SK-N-SH (cell line): Measurements from ENCODE around the gene SCN4A. TPM values are rescaled to one million over a fixed set of nuclear protein-coding genes. Genes with fewer than 3 reads are reported as not detected.

ENCODE experiments used
- CTCF ChIA-PET: fragments of 300-600, 350-600 bp; formaldehyde crosslinking; extraction: SDS; loops from one replicate; lab custom pipeline; 2021; lab: Yijun Ruan, JAX
- POLR2A ChIA-PET: fragments of 350-600 bp; sonication (Branson Sonifier 250); formaldehyde crosslinking; extraction: SDS; loops from one replicate; lab custom pipeline; 2020; ENCODE audit warnings: antibody characterized with exemption, inconsistent platforms; lab: Yijun Ruan, JAX
- DNase-seq: peaks from one replicate; pipeline ENCODE4 v3.0.0; 2012
- H2AFZ ChIP-seq: fragments of 200-600 bp; sonication (generic); 2 replicates; pipeline ENCODE4 v1.8.1; 2016; ENCODE audit warnings: antibody characterized with exemption, mild to moderate bottlenecking, low read depth
- H3F3A ChIP-seq: fragments of 200-600 bp; sonication (generic); replicated peaks from 2 replicates; pipeline ENCODE3; 2016; ENCODE audit warnings: antibody characterized with exemption, mild to moderate bottlenecking; ENCODE audit not compliant: insufficient read depth
- H3K27ac ChIP-seq, 2 experiments: fragments of 200-500 bp in 1 of 2; fragments of 200-600 bp in 1 of 2; sonication (Bioruptor generic) in 1 of 2; sonication (generic), shearing (Covaris generic) in 1 of 2; 2 replicates each; pipeline versions ENCODE4 v1.5.1 to v1.6.1; 2014 to 2016; ENCODE audit warnings: low read depth in 2 of 2, inconsistent platforms in 1 of 2, low read length in 1 of 2, mild to moderate bottlenecking in 1 of 2, mixed read lengths in 1 of 2
- H3K27me3 ChIP-seq: fragments of 200-600 bp; sonication (generic), shearing (Covaris generic); 2 replicates; pipeline ENCODE4 v1.6.1; 2016; ENCODE audit warnings: mixed run types; ENCODE audit not compliant: insufficient read depth
- H3K36me3 ChIP-seq, 2 experiments: fragments of 200-500 bp in 1 of 2; fragments of 200-600 bp in 1 of 2; sonication (Bioruptor generic) in 1 of 2; sonication (generic) in 1 of 2; replicated peaks in 1 of 2; 2 replicates each; pipeline versions ENCODE3 to v1.5.1; 2014 to 2016; ENCODE audit warnings: low read length in 1 of 2, mild to moderate bottlenecking in 1 of 2; ENCODE audit not compliant: insufficient read depth in 2 of 2, control insufficient read depth in 1 of 2
- H3K4me1 ChIP-seq, 2 experiments: fragments of 200-500 bp in 1 of 2; fragments of 200-600 bp in 1 of 2; sonication (Bioruptor generic) in 1 of 2; sonication (generic), shearing (Covaris generic) in 1 of 2; 2 replicates each; pipeline versions ENCODE4 v1.5.1 to v1.6.1; 2014 to 2016; ENCODE audit warnings: low read depth in 1 of 2, low read length in 1 of 2, mixed run types in 1 of 2; ENCODE audit not compliant: insufficient read depth in 2 of 2, control insufficient read depth in 1 of 2
- H3K4me2 ChIP-seq: fragments of 200-600 bp; sonication (generic), shearing (Covaris generic); 2 replicates; pipeline ENCODE4 v1.6.1; 2017; ENCODE audit warnings: mixed run types
- H3K4me3 ChIP-seq, 2 experiments: fragments of 200-500 bp in 1 of 2; fragments of 200-600 bp in 1 of 2; sonication (Bioruptor generic) in 1 of 2; sonication (generic), shearing (Covaris generic) in 1 of 2; 2 replicates each; pipeline versions ENCODE4 v1.5.1 to v1.8.1; 2014 to 2016; ENCODE audit warnings: low read depth in 2 of 2, inconsistent platforms in 1 of 2, low read length in 1 of 2, mild to moderate bottlenecking in 1 of 2, mixed read lengths in 1 of 2, moderate library complexity in 1 of 2
- H3K79me2 ChIP-seq: fragments of 200-600 bp; sonication (generic); 2 replicates; pipeline ENCODE4 v1.8.1; 2017; ENCODE audit warnings: mild to moderate bottlenecking; ENCODE audit not compliant: insufficient read depth
- H3K9ac ChIP-seq: fragments of 200-600 bp; sonication (generic); 2 replicates; pipeline ENCODE4 v1.6.1; 2017; ENCODE audit warnings: mixed run types
- H3K9me2 ChIP-seq: fragments of 200-600 bp; sonication (generic); 2 replicates; pipeline ENCODE4 v1.6.1; 2017; ENCODE audit warnings: mixed run types
- H3K9me3 ChIP-seq: fragments of 200-600 bp; sonication (generic); 2 replicates; pipeline ENCODE4 v1.6.1; 2017; ENCODE audit warnings: mixed run types, mild to moderate bottlenecking, moderate library complexity
- H4K20me1 ChIP-seq: fragments of 200-600 bp; sonication (generic); 2 replicates; pipeline ENCODE4 v1.6.1; 2017; ENCODE audit warnings: mild to moderate bottlenecking, mixed run types; ENCODE audit not compliant: insufficient read depth
- CTCF ChIP-seq: fragments of 200-600 bp; sonication (generic); IDR thresholded peaks from 2 replicates; pipeline ENCODE4 v1.6.1; 2017; ENCODE audit warnings: antibody characterized with exemption, mild to moderate bottlenecking, moderate library complexity
- EP300 ChIP-seq, 2 experiments: IDR thresholded peaks; 2 replicates each; pipeline versions ENCODE4 v1.4.0 to v1.6.1; 2012; ENCODE audit warnings: borderline replicate concordance in 1 of 2, low read depth in 1 of 2, low read length in 1 of 2
- FOXJ3 ChIP-seq: sonication (generic); formaldehyde crosslinking; IDR thresholded peaks from 2 replicates; pipeline ENCODE4 v1.5.1; 2020; ENCODE audit warnings: mild to moderate bottlenecking, missing genetic modification reagents
- FOXM1 ChIP-seq: IDR thresholded peaks from 2 replicates; pipeline ENCODE4 v1.4.0; 2012; ENCODE audit warnings: low read depth, mild to moderate bottlenecking
- GATA2 ChIP-seq: sonication (generic); formaldehyde crosslinking; IDR thresholded peaks from 2 replicates; pipeline ENCODE4 v1.5.0; 2020; ENCODE audit warnings: mild to moderate bottlenecking, missing genetic modification reagents
- NRF1 ChIP-seq: IDR thresholded peaks from 2 replicates; pipeline ENCODE4 v1.6.1; 2012; ENCODE audit warnings: low read depth, mild to moderate bottlenecking, low read length
- RAD21 ChIP-seq: IDR thresholded peaks from 2 replicates; pipeline ENCODE4 v1.6.1; 2012; ENCODE audit warnings: mild to moderate bottlenecking, low read length
- YY1 ChIP-seq: IDR thresholded peaks from 2 replicates; pipeline ENCODE4 v1.4.0; 2012; ENCODE audit warnings: low read depth, mild to moderate bottlenecking
- WGBS: methylation state at CpG from one replicate; pipeline ENCODE4 v1.1.6; 2017; ENCODE audit warnings: low lambda C conversion rate; 5-methylcytosine and 5-hydroxymethylcytosine counted together
- polyA plus RNA-seq, 3 experiments: library from polyadenylated mRNA; depleted of rRNA; stranded (reverse); fragments of >200 nt; gene quantifications; 2 replicates each; pipeline ENCODE4 v1.2.3, GENCODE V29; 2012

Gene SCN4A
- polyA plus RNA-seq, 1 of the 3 experiments (the other 2 are of a cell fraction): not detected

DNA sequence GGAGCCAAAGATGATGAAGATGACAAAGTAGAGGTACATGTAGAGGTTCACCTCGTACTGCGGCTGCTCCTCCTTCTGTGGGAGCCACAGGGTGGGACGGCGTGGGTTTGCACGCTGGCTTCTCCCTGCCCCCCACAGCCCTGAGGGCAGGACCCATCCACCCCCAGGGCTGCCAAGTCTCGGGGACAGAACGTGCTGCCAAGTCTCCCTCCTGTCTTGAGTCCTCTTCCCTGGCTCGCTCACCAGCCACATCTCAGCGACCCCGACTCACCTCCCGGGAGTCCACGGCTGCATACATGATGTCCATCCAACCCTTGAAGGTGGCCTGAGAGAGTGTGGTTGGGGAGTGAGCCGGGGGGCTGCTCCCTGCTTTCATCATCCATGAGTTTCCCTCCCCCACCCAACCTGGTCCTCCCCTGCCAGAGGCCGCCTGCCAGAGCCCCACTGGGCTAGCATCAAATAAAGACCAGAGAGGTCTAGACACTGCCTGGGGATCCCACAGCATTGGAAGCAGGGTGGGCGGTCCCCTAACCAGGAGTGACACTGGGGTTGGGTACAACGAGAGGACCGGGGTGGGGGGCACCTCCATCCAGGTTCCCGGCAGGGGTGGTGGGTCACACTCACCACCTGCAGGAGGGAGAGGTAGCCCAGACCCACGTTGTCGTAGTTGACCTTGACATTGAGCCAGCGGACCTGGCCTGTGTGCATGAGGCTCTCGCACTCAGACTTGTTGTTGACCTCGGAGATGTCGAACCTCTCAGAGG lies 27.8 kb downstream of the SCN4A start:
- no peaks in the 10 kb centered on the region for H3K9me3 ChIP-seq
- TF ChIP-seq EP300 (IDR thresholded peaks at IDR 0.05; ENCODE audit: borderline replicate concordance in 1 of 2, low read depth in 1 of 2, low read length in 1 of 2) (no peak), RAD21 (no peak), YY1 (no peak), NRF1 (no peak), GATA2 (CRISPR knock-in tag) (no peak), FOXJ3 (no peak)
- TF ChIP-seq, all 33 proteins: peak for 0
- no peaks in the 10 kb centered on the region for H4K20me1 ChIP-seq
- H3F3A ChIP-seq: no peaks in the 10 kb centered on the region
- WGBS: 73% methylated on average over 22 of the region's 24 CpGs
- H3K9me2 ChIP-seq: no peaks in the 10 kb centered on the region
- no peaks in the 10 kb centered on the region for H3K36me3 ChIP-seq
- POLR2A ChIA-PET: no interaction called here
- H3K27ac ChIP-seq: no peak overlapping the region
- no peaks in the 10 kb centered on the region for H3K27me3 ChIP-seq
- CTCF ChIA-PET: interaction anchor here (0.9 to 3.3 kb wide), 9 partner anchors 8 to 81 kb away, joined by 3 to 69 read pairs (median 21); partner anchors contain the start of genes CD79B and CSHL1
- no peaks in the 10 kb centered on the region for H3K79me2 ChIP-seq
- H3K4me1 ChIP-seq: no peaks in the 10 kb centered on the region
- H3K4me2 ChIP-seq: no peak overlapping the region
- H3K9ac ChIP-seq: no peak overlapping the region
- no peak overlapping the region for H2AFZ ChIP-seq
- DNase-seq: no peak
- no peak overlapping the region for H3K4me3 ChIP-seq

- no peaks in the 10 kb centered on the region for H4K20me1 ChIP-seq
- no peak overlapping the region for H3K4me2 ChIP-seq
- H2AFZ ChIP-seq: no peak overlapping the region
- peak; percentile 33 for TF ChIP-seq CTCF
- TF ChIP-seq FOXM1: no peak
- H3F3A ChIP-seq: no peaks in the 10 kb centered on the region
- no peaks in the 10 kb centered on the region for H3K79me2 ChIP-seq
- 69% methylated on average over 9 of the region's 9 CpGs for WGBS
- no peaks in the 10 kb centered on the region for H3K9me3 ChIP-seq
- no peak overlapping the region for H3K9ac ChIP-seq
- no peaks in the 10 kb centered on the region for H3K9me2 ChIP-seq
- CTCF ChIA-PET: interaction anchor here (0.9 to 1.4 kb wide), 4 partner anchors 9 to 82 kb away, joined by 3 to 5 read pairs (median 4); no protein-coding TSS in a partner anchor
- no peaks in the 10 kb centered on the region for H3K36me3 ChIP-seq
- H3K27ac ChIP-seq: no peak overlapping the region
- POLR2A ChIA-PET: no interaction called here
- DNase-seq: no peak
- no peaks in the 10 kb centered on the region for H3K4me1 ChIP-seq
- no peaks in the 10 kb centered on the region for H3K27me3 ChIP-seq
- H3K4me3 ChIP-seq: no peak overlapping the region
Observed at GRCh38 chr17:63943745-63944144, 29.0 kb downstream of the SCN4A start.
